ENCODE results near the gene NFE2L2.

DNA sequence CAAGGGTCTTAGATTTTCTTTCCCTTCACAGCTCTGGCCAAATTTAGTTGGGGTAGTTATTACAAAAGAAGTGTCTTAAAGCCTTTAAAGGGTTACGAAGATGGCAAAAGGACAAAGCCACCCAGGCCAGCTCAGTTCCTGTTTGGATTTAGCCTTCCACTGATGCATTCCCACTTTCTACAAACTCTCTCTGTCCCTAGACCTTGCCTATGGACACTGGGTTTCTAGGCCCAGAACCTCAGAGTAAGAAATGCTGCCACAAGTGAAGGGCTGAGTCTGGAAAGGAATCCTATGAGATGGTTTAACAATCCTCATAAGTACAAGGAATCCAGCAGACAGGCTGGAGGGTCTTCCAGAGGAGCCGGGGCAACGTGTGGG lies 13.4 kb downstream of the NFE2L2 start:
- TF ChIP-seq POLR2AphosphoS5 (IDR thresholded peaks at IDR 0.05), result no peak
- TF ChIP-seq, protein P1, sequence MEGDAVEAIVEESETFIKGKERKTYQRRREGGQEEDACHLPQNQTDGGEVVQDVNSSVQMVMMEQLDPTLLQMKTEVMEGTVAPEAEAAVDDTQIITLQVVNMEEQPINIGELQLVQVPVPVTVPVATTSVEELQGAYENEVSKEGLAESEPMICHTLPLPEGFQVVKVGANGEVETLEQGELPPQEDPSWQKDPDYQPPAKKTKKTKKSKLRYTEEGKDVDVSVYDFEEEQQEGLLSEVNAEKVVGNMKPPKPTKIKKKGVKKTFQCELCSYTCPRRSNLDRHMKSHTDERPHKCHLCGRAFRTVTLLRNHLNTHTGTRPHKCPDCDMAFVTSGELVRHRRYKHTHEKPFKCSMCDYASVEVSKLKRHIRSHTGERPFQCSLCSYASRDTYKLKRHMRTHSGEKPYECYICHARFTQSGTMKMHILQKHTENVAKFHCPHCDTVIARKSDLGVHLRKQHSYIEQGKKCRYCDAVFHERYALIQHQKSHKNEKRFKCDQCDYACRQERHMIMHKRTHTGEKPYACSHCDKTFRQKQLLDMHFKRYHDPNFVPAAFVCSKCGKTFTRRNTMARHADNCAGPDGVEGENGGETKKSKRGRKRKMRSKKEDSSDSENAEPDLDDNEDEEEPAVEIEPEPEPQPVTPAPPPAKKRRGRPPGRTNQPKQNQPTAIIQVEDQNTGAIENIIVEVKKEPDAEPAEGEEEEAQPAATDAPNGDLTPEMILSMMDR (IDR thresholded peaks at IDR 0.05), result no peak
- no peak for TF ChIP-seq EP300 (IDR thresholded peaks at IDR 0.05)

All from upper lobe of left lung (tissue), 4 donors.